Nephron (organoid): ENCODE measurements around the gene HSPA1A.
"Not testable (repeated sequence)": the region's sequence is repeated elsewhere in the genome, so short reads cannot be mapped to it uniquely, and the experiment has no call there.

ENCODE experiments used
- H3K27ac Mint-ChIP-seq, 3 experiments: 2 replicates each; pipeline ENCODE4 v1.8.0; 2020; ENCODE audit warnings: mixed read lengths in 3 of 3, mild to moderate bottlenecking in 2 of 3, moderate library complexity in 1 of 3
- H3K27me3 Mint-ChIP-seq: 2 replicates; pipeline ENCODE4 v1.8.0; 2021; ENCODE audit warnings: low read depth, mild to moderate bottlenecking, moderate library complexity, mixed read lengths
- H3K36me3 Mint-ChIP-seq: 2 replicates; pipeline ENCODE4 v1.8.0; 2020; ENCODE audit warnings: low read depth, mixed read lengths
- H3K4me1 Mint-ChIP-seq: 2 replicates; pipeline ENCODE4 v1.8.0; 2020; ENCODE audit warnings: mixed read lengths
- H3K4me3 Mint-ChIP-seq, 3 experiments: 2 replicates each; pipeline ENCODE4 v1.8.0; 2020; ENCODE audit warnings: mild to moderate bottlenecking in 3 of 3, mixed read lengths in 3 of 3, moderate library complexity in 2 of 3
- H3K9me3 Mint-ChIP-seq: 2 replicates; pipeline ENCODE4 v1.8.0; 2020; ENCODE audit warnings: mixed read lengths
- CTCF ChIP-seq, 3 experiments: fragments of 200-600 bp; sonication (generic); IDR thresholded peaks; one replicate each; pipeline ENCODE4 v1.5.0; 2021; ENCODE audit warnings: antibody characterized with exemption in 3 of 3; ENCODE audit not compliant: unreplicated experiment in 3 of 3

The HSPA1A gene

DNA sequence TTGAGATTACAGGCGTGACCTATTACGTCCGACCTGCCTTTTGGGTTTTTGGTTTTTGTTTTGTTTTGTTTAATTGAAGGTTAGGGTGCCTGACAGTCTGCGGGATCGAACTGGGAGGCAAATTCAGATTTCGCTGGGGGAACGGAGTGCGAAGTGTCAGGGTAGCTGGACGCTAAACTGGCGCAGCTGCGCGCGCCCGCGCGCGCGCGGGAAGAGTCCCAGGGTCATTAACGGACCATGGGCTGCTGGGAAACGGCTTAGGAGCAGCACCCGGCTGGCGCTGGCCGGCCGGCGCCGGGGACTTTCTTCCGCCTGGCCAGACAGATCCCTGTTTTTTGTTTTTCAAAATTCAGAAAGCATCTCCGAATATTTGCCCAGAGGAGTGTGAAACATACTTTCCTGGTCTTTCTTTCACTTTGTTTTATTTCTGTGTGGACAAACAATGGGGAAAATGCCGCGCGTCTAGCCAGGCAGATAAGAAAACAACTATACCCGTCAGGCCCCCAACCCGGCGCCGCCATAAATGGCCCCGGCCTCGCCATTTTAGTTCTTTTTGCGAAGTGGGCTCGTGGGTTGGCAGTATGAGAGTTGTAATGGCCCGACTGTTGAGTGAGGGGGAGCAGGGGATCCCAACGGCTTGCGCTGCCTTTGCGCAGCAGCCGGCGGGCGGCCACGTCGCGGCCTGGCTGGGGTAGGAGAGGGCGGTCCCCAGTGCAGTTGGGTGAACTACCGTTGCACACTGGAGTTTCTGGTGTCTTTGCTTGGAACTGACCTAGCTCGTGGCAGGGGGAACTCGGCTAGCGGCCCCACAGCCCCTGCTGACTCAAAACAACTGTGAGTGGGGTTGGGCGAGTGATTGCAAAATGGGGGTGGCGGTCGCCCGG lies 19.3 kb downstream of the HSPA1A start:
- peaks cover 51% of the 10 kb centered on the region for H3K4me1 Mint-ChIP-seq
- H3K27ac Mint-ChIP-seq, result peak overlapping the region; percentile 99 to 100 (median 100)
- H3K9me3 Mint-ChIP-seq, result no peaks in the 10 kb centered on the region
- H3K27me3 Mint-ChIP-seq, result no peaks in the 10 kb centered on the region
- H3K36me3 Mint-ChIP-seq, result peaks cover 46% of the 10 kb centered on the region
- TF ChIP-seq CTCF (IDR thresholded peaks at IDR 0.05; ENCODE audit: unreplicated experiment in 3 of 3), result no peak
- H3K4me3 Mint-ChIP-seq, result peak overlapping the region; percentile 96 to 98 (median 97)

DNA sequence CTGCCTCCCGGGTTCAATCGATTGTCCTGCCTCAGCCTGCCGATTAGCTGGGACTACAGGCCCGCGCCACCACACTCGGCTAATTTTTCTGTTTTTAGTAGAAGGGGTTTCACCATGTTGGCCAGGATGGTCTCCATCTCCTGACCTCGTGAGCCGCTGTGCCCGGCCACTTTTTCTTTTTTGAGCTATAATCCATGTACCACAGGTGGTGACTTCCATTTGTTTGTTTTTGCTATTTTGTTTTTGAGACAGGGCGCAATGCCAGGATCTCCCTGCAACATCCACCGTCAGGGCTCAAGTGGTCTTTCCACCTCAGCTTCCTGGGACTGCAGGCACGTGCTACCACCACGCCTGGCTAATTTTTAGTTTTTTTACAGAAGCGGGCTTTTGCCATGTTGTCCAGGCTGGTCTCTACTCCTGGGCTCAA lies 20.7 kb downstream of the HSPA1A start:
- H3K4me3 Mint-ChIP-seq, result peak overlapping the region; percentile 96 to 98 (median 97)
- peak overlapping the region; percentile 99 to 100 (median 100) for H3K27ac Mint-ChIP-seq
- H3K9me3 Mint-ChIP-seq, result no peaks in the 10 kb centered on the region
- no peaks in the 10 kb centered on the region for H3K27me3 Mint-ChIP-seq
- peaks cover 38% of the 10 kb centered on the region for H3K4me1 Mint-ChIP-seq
- TF ChIP-seq CTCF (IDR thresholded peaks at IDR 0.05; ENCODE audit: unreplicated experiment in 3 of 3), result no peak
- peaks cover 57% of the 10 kb centered on the region for H3K36me3 Mint-ChIP-seq

- peak overlapping the region; percentile 99 to 100 (median 100) for H3K27ac Mint-ChIP-seq
- peaks cover 62% of the 10 kb centered on the region for H3K36me3 Mint-ChIP-seq
- H3K4me3 Mint-ChIP-seq, result peak overlapping the region; percentile 96 to 98 (median 97)
- no peaks in the 10 kb centered on the region for H3K9me3 Mint-ChIP-seq
- no peaks in the 10 kb centered on the region for H3K27me3 Mint-ChIP-seq
- peak in 1 of 3 experiments; percentile 6 for TF ChIP-seq CTCF (IDR thresholded peaks at IDR 0.05; ENCODE audit: unreplicated experiment in 3 of 3)
- H3K4me1 Mint-ChIP-seq, result peaks cover 38% of the 10 kb centered on the region
These were observed 21.4 kb downstream of the HSPA1A start for GRCh38 chr6:31836474-31837368.

DNA sequence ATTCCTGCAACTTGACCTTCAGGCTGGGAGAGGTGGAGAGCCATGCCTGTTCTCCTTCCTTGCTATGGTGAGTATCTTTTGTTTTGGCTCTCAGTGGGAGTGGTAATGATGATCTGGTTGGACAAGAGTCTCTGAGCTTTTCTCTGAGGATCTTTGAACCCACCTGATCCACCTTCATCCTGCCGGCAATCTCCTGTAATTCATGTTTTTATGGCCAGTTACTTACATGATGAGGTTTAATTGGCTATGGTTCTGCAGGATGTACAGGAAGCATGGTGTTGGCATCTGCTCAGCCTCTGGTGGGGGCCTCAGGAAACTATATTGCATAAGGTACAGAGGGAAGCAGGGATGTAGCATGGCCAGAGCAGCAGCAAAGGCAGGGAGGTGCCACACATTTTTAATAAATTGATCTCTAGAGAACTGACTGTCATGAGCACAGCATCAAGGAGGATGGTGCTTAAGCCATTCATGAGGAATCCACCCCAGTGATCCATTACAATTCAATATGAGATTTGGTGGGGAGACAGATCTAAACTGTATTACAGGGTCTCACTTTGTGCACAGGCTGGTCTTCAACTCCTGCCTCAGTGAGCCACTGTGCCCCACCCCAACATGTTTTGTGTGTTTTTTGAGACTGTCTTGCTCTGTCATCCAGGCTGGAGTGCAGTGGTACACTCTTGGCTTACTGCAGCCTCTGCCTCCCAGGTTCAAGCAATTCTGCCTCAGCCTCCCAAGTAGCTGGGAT lies 22.2 kb downstream of the HSPA1A start:
- TF ChIP-seq CTCF (IDR thresholded peaks at IDR 0.05; ENCODE audit: unreplicated experiment in 3 of 3), result no peak
- peaks cover 62% of the 10 kb centered on the region for H3K36me3 Mint-ChIP-seq
- no peaks in the 10 kb centered on the region for H3K27me3 Mint-ChIP-seq
- no peaks in the 10 kb centered on the region for H3K9me3 Mint-ChIP-seq
- H3K27ac Mint-ChIP-seq, result peak overlapping the region; percentile 99 to 100 (median 100)
- peak overlapping the region; percentile 96 to 98 (median 97) for H3K4me3 Mint-ChIP-seq
- peaks cover 38% of the 10 kb centered on the region for H3K4me1 Mint-ChIP-seq

DNA sequence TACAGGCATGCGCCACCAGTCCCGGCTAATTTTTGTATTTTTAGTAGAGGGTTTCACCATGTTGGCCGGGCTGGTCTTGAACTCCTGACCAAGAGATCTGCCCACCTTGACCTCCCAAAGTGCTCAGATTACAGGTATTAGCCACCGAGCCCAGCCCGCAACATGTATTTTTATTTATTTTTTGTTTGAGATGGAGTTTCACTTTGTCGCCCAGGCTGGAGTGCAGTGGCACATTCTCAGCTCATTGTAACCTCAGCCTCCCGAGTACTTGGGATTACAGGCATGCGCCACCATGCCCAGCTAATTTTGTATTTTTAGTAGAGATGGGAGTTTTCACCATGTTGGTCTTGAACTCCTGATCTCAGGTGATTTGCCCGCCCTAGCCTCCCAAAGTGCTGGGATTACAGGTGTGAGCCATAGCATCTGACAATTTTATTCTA lies 22.8 kb downstream of the HSPA1A start:
- peaks cover 38% of the 10 kb centered on the region for H3K4me1 Mint-ChIP-seq
- peak overlapping the region in 1 of 3 experiments; percentile 99 for H3K27ac Mint-ChIP-seq
- H3K9me3 Mint-ChIP-seq, H3K27me3 Mint-ChIP-seq: not testable (repeated sequence)
- H3K36me3 Mint-ChIP-seq, result peaks cover 62% of the 10 kb centered on the region
- peak overlapping the region; percentile 96 to 98 (median 97) for H3K4me3 Mint-ChIP-seq
